Stomach (tissue), 4 donors: ENCODE data around the gene TMEM198.

Source experiments
- EP300 ChIP-seq: sonication (generic); formaldehyde crosslinking; IDR thresholded peaks from one replicate; pipeline ENCODE4 v1.6.1; 2017; ENCODE audit warnings: antibody characterized with exemption
- POLR2A ChIP-seq, 4 donors: fragments of 450-650 bp; IDR thresholded peaks; one replicate each; pipeline ENCODE4 v1.6.1; 2016; ENCODE audit warnings: antibody characterized with exemption in 4 of 4, control low read depth in 2 of 4, mild to moderate bottlenecking in 1 of 4, moderate library complexity in 1 of 4
- POLR2AphosphoS5 ChIP-seq, 3 donors: sonication (generic); formaldehyde crosslinking; IDR thresholded peaks; one replicate each; pipeline ENCODE4 v1.6.1; 2016; ENCODE audit warnings: antibody characterized with exemption in 3 of 3
- TF ChIP-seq, protein P1 (sequence below), 7 experiments: fragments of 450-650 bp in 4 of 7; fragments of 200-600 bp in 3 of 7; sonication (generic) in 3 of 7; IDR thresholded peaks; one replicate each; pipeline ENCODE4 v1.5.1; 2016 to 2019; ENCODE audit warnings: antibody characterized with exemption in 7 of 7, control low read depth in 2 of 7, mild to moderate bottlenecking in 1 of 7

DNA sequence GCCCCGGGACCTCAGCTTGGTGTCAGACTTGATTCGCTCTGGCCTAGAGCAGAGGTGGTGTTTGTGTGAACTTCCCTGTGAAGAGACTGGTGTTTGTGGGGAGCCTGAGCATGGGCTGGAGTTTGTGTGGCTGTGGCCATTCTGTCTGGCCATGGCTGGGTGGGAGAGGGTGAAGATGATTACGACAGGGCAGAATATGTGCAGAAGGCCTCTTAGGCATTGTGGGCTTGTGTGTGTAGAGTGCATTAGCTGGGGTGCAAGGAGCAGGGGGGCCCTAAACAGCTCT is 17.0 kb downstream of the TMEM198 start:
- TF ChIP-seq, protein P1, sequence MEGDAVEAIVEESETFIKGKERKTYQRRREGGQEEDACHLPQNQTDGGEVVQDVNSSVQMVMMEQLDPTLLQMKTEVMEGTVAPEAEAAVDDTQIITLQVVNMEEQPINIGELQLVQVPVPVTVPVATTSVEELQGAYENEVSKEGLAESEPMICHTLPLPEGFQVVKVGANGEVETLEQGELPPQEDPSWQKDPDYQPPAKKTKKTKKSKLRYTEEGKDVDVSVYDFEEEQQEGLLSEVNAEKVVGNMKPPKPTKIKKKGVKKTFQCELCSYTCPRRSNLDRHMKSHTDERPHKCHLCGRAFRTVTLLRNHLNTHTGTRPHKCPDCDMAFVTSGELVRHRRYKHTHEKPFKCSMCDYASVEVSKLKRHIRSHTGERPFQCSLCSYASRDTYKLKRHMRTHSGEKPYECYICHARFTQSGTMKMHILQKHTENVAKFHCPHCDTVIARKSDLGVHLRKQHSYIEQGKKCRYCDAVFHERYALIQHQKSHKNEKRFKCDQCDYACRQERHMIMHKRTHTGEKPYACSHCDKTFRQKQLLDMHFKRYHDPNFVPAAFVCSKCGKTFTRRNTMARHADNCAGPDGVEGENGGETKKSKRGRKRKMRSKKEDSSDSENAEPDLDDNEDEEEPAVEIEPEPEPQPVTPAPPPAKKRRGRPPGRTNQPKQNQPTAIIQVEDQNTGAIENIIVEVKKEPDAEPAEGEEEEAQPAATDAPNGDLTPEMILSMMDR (IDR thresholded peaks at IDR 0.05), result no peak
- TF ChIP-seq POLR2A (IDR thresholded peaks at IDR 0.05) (no peak), EP300 (no peak), POLR2AphosphoS5 (IDR thresholded peaks at IDR 0.05) (no peak)
